Endothelial cell of umbilical vein (primary cell): Measurements from ENCODE around the gene CDCA7L. TPM values are rescaled to one million over a fixed set of nuclear protein-coding genes. Genes with fewer than 3 reads are reported as not detected.

ENCODE experiments used
- BruUV-seq: library from RNA; stranded (reverse); fragments of 400-500 nt; replicated peaks from 2 replicates; lab custom pipeline; 2021; lab: Mats Ljungman, UMichigan
- CTCF ChIA-PET: fragments of 300-600, 350-600 bp; sonication (Branson Sonifier 250); formaldehyde crosslinking; loops from one replicate; lab custom pipeline; 2021; ENCODE audit warnings: antibody characterized with exemption, inconsistent platforms; lab: Charles Lee
- POLR2A ChIA-PET: fragments of 300-600, 350-600 bp; sonication (Branson Sonifier 250); formaldehyde crosslinking; loops from one replicate; lab custom pipeline; 2021; ENCODE audit warnings: antibody characterized with exemption, inconsistent platforms; lab: Charles Lee
- DNase-seq: peaks from one replicate; pipeline ENCODE4 v3.0.0-alpha.2; 2011; ENCODE audit warnings: low read depth, low spot score
- FAIRE-seq: peaks from 2 replicates; lab custom pipeline; 2011; peaks lifted over from hg19 to GRCh38; lab: Jason Lieb, UNC
- H2AFZ ChIP-seq: 2 replicates; pipeline ENCODE4 v1.6.0; 2012; ENCODE audit warnings: low read depth, low read length, control low read depth, inconsistent platforms
- H3K27ac ChIP-seq: 2 replicates; pipeline ENCODE4 v1.5.1; 2011; ENCODE audit warnings: low read depth, mild to moderate bottlenecking, control low read depth, low read length, moderate library complexity; ENCODE audit not compliant: insufficient read depth
- H3K27me3 ChIP-seq, 2 experiments: 2 replicates each; pipeline versions ENCODE4 v1.6.0 to v1.6.1; 2011; ENCODE audit warnings: low read length in 2 of 2, mixed read lengths in 1 of 2; ENCODE audit not compliant: control insufficient read depth in 2 of 2, insufficient read depth in 2 of 2
- H3K36me3 ChIP-seq, 2 experiments: 2 replicates in 1 of 2; 3 replicates in 1 of 2; pipeline ENCODE4 v1.5.1; 2011; ENCODE audit warnings: low read length in 2 of 2, mild to moderate bottlenecking in 1 of 2, moderate library complexity in 1 of 2; ENCODE audit not compliant: control insufficient read depth in 2 of 2, insufficient read depth in 2 of 2; ENCODE audit errors: extremely low read depth in 1 of 2
- H3K4me1 ChIP-seq: 3 replicates; pipeline ENCODE4 v1.5.1; 2011; ENCODE audit warnings: mild to moderate bottlenecking, low read length; ENCODE audit not compliant: control insufficient read depth, insufficient read depth; ENCODE audit errors: extremely low read depth
- H3K4me2 ChIP-seq: 2 replicates; pipeline ENCODE4 v1.6.1; 2011; ENCODE audit warnings: low read length, control low read depth, mixed read lengths; ENCODE audit not compliant: insufficient read depth
- H3K4me3 ChIP-seq, 3 experiments: fragments of 200-600 bp in 1 of 3; sonication (generic), shearing (Covaris generic) in 1 of 3; replicated peaks in 1 of 3; 2 replicates each; pipeline ENCODE4 v1.5.1; 2011 to 2016; ENCODE audit warnings: control low read depth in 3 of 3, low read length in 3 of 3, mild to moderate bottlenecking in 2 of 3, inconsistent platforms in 1 of 3, low read depth in 1 of 3, moderate library complexity in 1 of 3; ENCODE audit not compliant: insufficient read depth in 1 of 3
- H3K79me2 ChIP-seq: 2 replicates; pipeline ENCODE4 v1.6.0; 2012; ENCODE audit warnings: low read length, inconsistent platforms; ENCODE audit not compliant: control insufficient read depth, insufficient read depth
- H3K9ac ChIP-seq: replicated peaks from 2 replicates; pipeline ENCODE3; 2011; ENCODE audit warnings: low read length, control low read depth; ENCODE audit not compliant: insufficient read depth; ENCODE audit errors: extremely low read depth
- H3K9me1 ChIP-seq: replicated peaks from 3 replicates; pipeline ENCODE4 v1.6.0; 2011; ENCODE audit warnings: mild to moderate bottlenecking, low read length; ENCODE audit not compliant: control insufficient read depth, insufficient read depth; ENCODE audit errors: extremely low read depth
- H3K9me3 ChIP-seq: replicated peaks from 2 replicates; pipeline ENCODE4 v1.5.1; 2012; ENCODE audit warnings: low read length, inconsistent platforms; ENCODE audit not compliant: control insufficient read depth, insufficient read depth
- H4K20me1 ChIP-seq: replicated peaks from 2 replicates; pipeline ENCODE3; 2011; ENCODE audit warnings: mild to moderate bottlenecking, low read length; ENCODE audit not compliant: control insufficient read depth, insufficient read depth; ENCODE audit errors: extremely low read depth
- EZH2 ChIP-seq: IDR thresholded peaks from 2 replicates; pipeline ENCODE4 v1.6.1; 2012; ENCODE audit warnings: borderline replicate concordance, low read depth, mild to moderate bottlenecking, moderate library complexity, low read length, inconsistent platforms; ENCODE audit not compliant: severe bottlenecking
- FOS ChIP-seq: IDR thresholded peaks from 2 replicates; pipeline ENCODE4 v1.6.1; 2011; ENCODE audit warnings: mild to moderate bottlenecking, low read length, moderate library complexity, borderline replicate concordance; ENCODE audit not compliant: insufficient read depth
- JUN ChIP-seq: IDR thresholded peaks from 2 replicates; pipeline ENCODE4 v1.6.1; 2011; ENCODE audit warnings: borderline replicate concordance, low read depth; ENCODE audit not compliant: insufficient read length, insufficient read depth
- MAX ChIP-seq: IDR thresholded peaks from 2 replicates; pipeline ENCODE4 v1.6.1; 2011; ENCODE audit not compliant: insufficient read depth, insufficient read length
- POLR2AphosphoS5 ChIP-seq: IDR thresholded peaks from 2 replicates; pipeline ENCODE4 v1.6.1; 2012; ENCODE audit warnings: low read depth, mild to moderate bottlenecking, control low read depth, low read length, moderate library complexity; ENCODE audit not compliant: insufficient read depth
- dilution Hi-C: fragments of 300-500 bp; cut with MboI; formaldehyde crosslinking; loops from one replicate; pipeline ENCODE4 v1.15.0; 2019; ENCODE audit warnings: low sequenced_read_pairs; ENCODE audit not compliant: extremely low pct_ligation_motif_present
- intact Hi-C: fragments of 100-400 bp; cut with micrococcal nuclease; formaldehyde crosslinking; loops from one replicate; pipeline ENCODE4 v1.10.0; 2022
- polyA plus RNA-seq, 4 experiments: library from polyadenylated mRNA; depleted of rRNA in 3 of 4; stranded (reverse) in 3 of 4; unstranded in 1 of 4; fragments of >200 nt; gene quantifications; 2 replicates each; pipeline versions ENCODE4 v1.2.1 to v1.2.3, GENCODE V29; 2011 to 2012; ENCODE audit warnings: missing spikeins in 1 of 4
- total RNA-seq: library from RNA; stranded (reverse); gene quantifications from 2 replicates; pipeline ENCODE4 v1.2.3, GENCODE V29; 2021
- TF ChIP-seq, protein P1 (sequence below), 2 donors: IDR thresholded peaks; 1 replicate in 1 of 2; 2 replicates in 1 of 2; pipeline ENCODE4 v1.5.1; 2011; ENCODE audit warnings: low read length in 2 of 2, mild to moderate bottlenecking in 2 of 2, moderate library complexity in 2 of 2, control low read depth in 1 of 2, inconsistent platforms in 1 of 2, low read depth in 1 of 2; ENCODE audit not compliant: insufficient read depth in 1 of 2; ENCODE audit errors: extremely low read depth in 1 of 2

CDCA7L gene
- total and polyA plus RNA-seq, 2 donors (not counting 3 experiments of a cell fraction or from before 2014, with no cell fraction given): 68.4 to 91.6 TPM

DNA sequence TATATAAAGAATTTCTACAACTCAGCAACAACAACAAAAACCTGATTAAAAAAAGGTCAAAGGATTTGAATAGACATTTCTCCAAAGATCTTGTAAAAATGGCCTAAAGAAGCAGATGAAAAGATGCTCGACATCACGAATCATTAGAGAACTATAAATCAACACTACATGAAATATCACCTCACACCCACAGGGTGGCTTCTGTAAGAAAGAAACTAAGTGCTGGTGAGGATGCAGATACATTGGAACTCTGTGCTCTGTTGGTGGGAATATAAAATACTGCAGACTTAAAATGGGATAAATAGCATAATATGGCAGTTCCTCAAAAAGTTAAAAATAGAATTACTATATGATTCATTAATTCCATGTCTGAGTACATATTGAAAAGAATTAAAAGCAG lies 38.3 kb upstream of the CDCA7L start:
- POLR2A ChIA-PET: no interaction called here
- no peak for DNase-seq
- H3K79me2 ChIP-seq: no peaks in the 10 kb centered on the region
- H3K9me3 ChIP-seq: no peaks in the 10 kb centered on the region
- CTCF ChIA-PET: interaction anchor here (1.1 to 1.2 kb wide), 2 partner anchors 12 to 142 kb away, joined by 3 to 4 read pairs; no protein-coding TSS in a partner anchor
- H4K20me1 ChIP-seq: no peaks in the 10 kb centered on the region
- no peak overlapping the region for H3K4me3 ChIP-seq
- H3K4me1 ChIP-seq: no peaks in the 10 kb centered on the region
- H3K4me2 ChIP-seq: no peak overlapping the region
- H3K36me3 ChIP-seq: no peaks in the 10 kb centered on the region
- FAIRE-seq: no peak
- H3K9ac ChIP-seq: no peak overlapping the region
- BruUV-seq: no TSS peak
- no peak for TF ChIP-seq EZH2
- TF ChIP-seq JUN: no peak
- TF ChIP-seq MAX: no peak
- no peak for TF ChIP-seq FOS
- TF ChIP-seq, protein P1, sequence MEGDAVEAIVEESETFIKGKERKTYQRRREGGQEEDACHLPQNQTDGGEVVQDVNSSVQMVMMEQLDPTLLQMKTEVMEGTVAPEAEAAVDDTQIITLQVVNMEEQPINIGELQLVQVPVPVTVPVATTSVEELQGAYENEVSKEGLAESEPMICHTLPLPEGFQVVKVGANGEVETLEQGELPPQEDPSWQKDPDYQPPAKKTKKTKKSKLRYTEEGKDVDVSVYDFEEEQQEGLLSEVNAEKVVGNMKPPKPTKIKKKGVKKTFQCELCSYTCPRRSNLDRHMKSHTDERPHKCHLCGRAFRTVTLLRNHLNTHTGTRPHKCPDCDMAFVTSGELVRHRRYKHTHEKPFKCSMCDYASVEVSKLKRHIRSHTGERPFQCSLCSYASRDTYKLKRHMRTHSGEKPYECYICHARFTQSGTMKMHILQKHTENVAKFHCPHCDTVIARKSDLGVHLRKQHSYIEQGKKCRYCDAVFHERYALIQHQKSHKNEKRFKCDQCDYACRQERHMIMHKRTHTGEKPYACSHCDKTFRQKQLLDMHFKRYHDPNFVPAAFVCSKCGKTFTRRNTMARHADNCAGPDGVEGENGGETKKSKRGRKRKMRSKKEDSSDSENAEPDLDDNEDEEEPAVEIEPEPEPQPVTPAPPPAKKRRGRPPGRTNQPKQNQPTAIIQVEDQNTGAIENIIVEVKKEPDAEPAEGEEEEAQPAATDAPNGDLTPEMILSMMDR (IDR thresholded peaks at IDR 0.05; ENCODE audit: extremely low read depth in 1 of 2, insufficient read depth in 1 of 2, low read depth in 1 of 2, low read length in 2 of 2): no peak
- no peak for TF ChIP-seq POLR2AphosphoS5
- H3K9me1 ChIP-seq: no peaks in the 10 kb centered on the region
- dilution Hi-C loops: no loop called here
- intact Hi-C loops: no loop called here
- no peaks in the 10 kb centered on the region for H3K27me3 ChIP-seq
- H2AFZ ChIP-seq: no peak overlapping the region
- H3K27ac ChIP-seq: no peak overlapping the region
